HepG2 (cell line): ENCODE results near the gene CIDEA. TPM values are rescaled to one million over a fixed set of nuclear protein-coding genes. Genes with fewer than 3 reads are reported as not detected.
"Not testable (repeated sequence)": the region's sequence is repeated elsewhere in the genome, so short reads cannot be mapped to it uniquely, and the experiment has no call there.

Experiments
- ATAC-seq: fragments of 200-7000 bp; cut with Tn5 transposase; 3 replicates; pipeline ENCODE4 v1.9.1; 2020; ENCODE audit warnings: mild to moderate bottlenecking, moderate library complexity
- BruUV-seq: library from RNA; stranded (reverse); fragments of 400-500 nt; replicated peaks from 2 replicates; lab custom pipeline; 2021; lab: Mats Ljungman, UMichigan
- CTCF ChIA-PET: fragments of 300-600 bp; formaldehyde crosslinking; extraction: SDS; loops from one replicate; lab custom pipeline; 2021; ENCODE audit warnings: low total read pairs, inconsistent platforms, low intra/inter-chr PET ratio; lab: Yijun Ruan, JAX
- POLR2A ChIA-PET: fragments of 350-600 bp; sonication (Branson Sonifier 250); formaldehyde crosslinking; loops from one replicate; lab custom pipeline; 2020; ENCODE audit warnings: antibody characterized with exemption, inconsistent platforms; lab: Yijun Ruan, JAX
- DNase-seq: peaks from one replicate; pipeline ENCODE4 v3.0.0-alpha.2; 2015; ENCODE audit warnings: low spot score
- FAIRE-seq: peaks from 3 replicates; lab custom pipeline; 2011; peaks lifted over from hg19 to GRCh38; lab: Jason Lieb, UNC
- H2AFZ ChIP-seq: one replicate; pipeline ENCODE4 v1.6.1; 2011; ENCODE audit warnings: low read length, inconsistent platforms
- H3K27ac ChIP-seq: fragments of 300-600 bp; 3 replicates; pipeline ENCODE4 v1.8.0; 2011; ENCODE audit warnings: mixed run types, mild to moderate bottlenecking, mixed read lengths, low read length, inconsistent platforms; ENCODE audit not compliant: insufficient read depth; ENCODE audit errors: extremely low read length
- H3K27me3 ChIP-seq, 2 experiments: fragments of 200-600 bp in 1 of 2; 2 replicates in 1 of 2; 3 replicates in 1 of 2; pipeline versions ENCODE4 v1.6.0 to v1.8.0; 2011; ENCODE audit warnings: low read length in 2 of 2, mild to moderate bottlenecking in 2 of 2, moderate library complexity in 2 of 2, inconsistent platforms in 1 of 2; ENCODE audit not compliant: insufficient read depth in 2 of 2, control insufficient read depth in 1 of 2
- H3K36me3 ChIP-seq, 2 experiments: fragments of 200-600 bp in 1 of 2; replicated peaks in 1 of 2; 2 replicates in 1 of 2; 3 replicates in 1 of 2; pipeline versions ENCODE4 v1.5.1 to v1.8.0; 2011; ENCODE audit warnings: low read length in 2 of 2, inconsistent platforms in 1 of 2; ENCODE audit not compliant: insufficient read depth in 2 of 2, control insufficient read depth in 1 of 2
- H3K4me1 ChIP-seq: 2 replicates; pipeline ENCODE4 v1.5.1; 2012; ENCODE audit warnings: low read length, inconsistent platforms; ENCODE audit not compliant: insufficient read depth
- H3K4me2 ChIP-seq: 2 replicates; pipeline ENCODE4 v1.6.0; 2011; ENCODE audit warnings: low read depth, low read length, inconsistent platforms
- H3K4me3 ChIP-seq, 3 experiments: fragments of 200-600 bp in 1 of 3; sonication (generic), shearing (Covaris generic) in 1 of 3; replicated peaks in 1 of 3; 2 replicates each; pipeline ENCODE4 v1.5.1; 2011 to 2016; ENCODE audit warnings: low read length in 3 of 3, inconsistent platforms in 2 of 3, low read depth in 2 of 3, mild to moderate bottlenecking in 2 of 3, control low read depth in 1 of 3, mixed read lengths in 1 of 3; ENCODE audit not compliant: insufficient read depth in 1 of 3
- H3K79me2 ChIP-seq: one replicate; pipeline ENCODE4 v1.6.1; 2011; ENCODE audit warnings: low read length, inconsistent platforms; ENCODE audit not compliant: insufficient read depth
- H3K9ac ChIP-seq: 2 replicates; pipeline ENCODE4 v1.6.0; 2011; ENCODE audit warnings: mild to moderate bottlenecking, low read depth, low read length, inconsistent platforms; ENCODE audit not compliant: insufficient read depth
- H3K9me3 ChIP-seq: 2 replicates; pipeline ENCODE4 v1.5.1; 2012; ENCODE audit warnings: mild to moderate bottlenecking, low read length
- H4K20me1 ChIP-seq: 2 replicates; pipeline ENCODE4 v1.6.0; 2011; ENCODE audit warnings: inconsistent platforms, mild to moderate bottlenecking, low read length, moderate library complexity; ENCODE audit not compliant: insufficient read depth
- ATF7 ChIP-seq, 2 experiments: fragments of 450-650 bp in 1 of 2; sonication (generic) in 1 of 2; formaldehyde crosslinking in 1 of 2; IDR thresholded peaks; 2 replicates each; pipeline versions ENCODE4 v1.4.0 to v1.6.1; 2016 to 2020; ENCODE audit warnings: antibody characterized with exemption in 1 of 2, mild to moderate bottlenecking in 1 of 2, missing genetic modification reagents in 1 of 2
- WGBS: methylation state at CpG from one replicate; pipeline ENCODE4 v1.1.6; 2017; ENCODE audit warnings: low lambda C conversion rate; 5-methylcytosine and 5-hydroxymethylcytosine counted together
- in situ Hi-C: cut with HindIII; loops from 2 replicates; pipeline ENCODE4 v1.10.0; 2017; ENCODE audit warnings: low pct_unique_long_range_greater_than_20kb; ENCODE audit not compliant: extremely low pct_ligation_motif_present
- intact Hi-C: fragments of 100-400 bp; cut with micrococcal nuclease; formaldehyde crosslinking; loops from one replicate; pipeline ENCODE4 v1.10.0; 2022; ENCODE audit not compliant: unreplicated experiment
- polyA plus RNA-seq, 8 experiments: library from polyadenylated mRNA; depleted of rRNA in 3 of 8; stranded (reverse) in 7 of 8; unstranded in 1 of 8; fragments of >200 nt; fragmentation: Illumina TruSeq in 4 of 8; extraction: Trizol in 4 of 8; gene quantifications; 2 replicates each; pipeline versions ENCODE4 v1.2.1 to v1.2.3, GENCODE V29; 2011 to 2016; ENCODE audit warnings: low read depth in 4 of 8, missing spikeins in 1 of 8, mixed read lengths in 1 of 8; ENCODE audit not compliant: insufficient read depth in 1 of 8
- total RNA-seq, 5 experiments: library from RNA; depleted of rRNA; stranded (reverse); fragments of >200 nt; fragmentation: Illumina TruSeq; extraction: Trizol; gene quantifications; 2 replicates each; pipeline ENCODE4 v1.2.3, GENCODE V29; 2016; ENCODE audit warnings: low read depth in 1 of 5

CIDEA gene
- total and polyA plus RNA-seq, 2 of the 13 experiments (the other 11 are each of a cell fraction or from before 2014, with no cell fraction given) = not detected

DNA sequence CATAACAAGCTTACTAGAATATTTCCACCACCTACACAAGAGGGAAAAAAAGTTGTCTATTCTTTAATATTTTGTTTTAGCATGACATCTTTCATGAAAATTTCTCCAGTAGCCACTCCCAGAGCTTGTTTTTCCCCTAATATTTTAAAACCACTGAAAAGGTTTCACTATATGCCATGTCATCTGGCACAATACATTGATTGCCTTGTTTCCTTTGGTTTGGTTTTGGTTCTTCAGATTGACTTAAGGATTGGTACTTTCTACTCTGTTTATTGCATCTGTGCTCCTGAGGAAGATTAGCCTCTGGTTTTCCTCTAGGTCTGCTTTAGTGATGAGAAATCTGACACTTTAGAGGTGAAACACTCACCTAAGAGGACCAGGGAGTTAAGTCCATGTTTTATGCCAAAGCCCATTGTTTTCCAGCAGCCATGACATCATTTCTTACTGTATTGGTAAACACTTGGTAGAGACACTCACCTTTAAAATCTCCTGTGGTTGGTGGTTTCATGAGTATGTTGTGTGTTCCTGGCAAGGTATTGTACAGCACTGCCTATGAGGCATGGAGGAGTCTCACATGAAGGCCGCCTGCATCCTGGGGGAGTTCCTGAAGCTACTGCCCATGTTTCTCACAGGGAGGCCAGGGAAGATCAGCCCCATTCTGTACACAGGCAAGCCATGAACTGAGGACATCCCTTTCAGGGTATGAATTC, 39.7 kb upstream of the CIDEA start:
- H3K4me2 ChIP-seq, in situ Hi-C loops, POLR2A ChIA-PET: not testable (repeated sequence)

GRCh38 chr18:12216471-12216870, 37.7 kb upstream of the CIDEA start:
- H3K4me2 ChIP-seq, H3K4me1 ChIP-seq, in situ Hi-C loops, CTCF ChIA-PET, H2AFZ ChIP-seq, H3K9ac ChIP-seq, FAIRE-seq, BruUV-seq, DNase-seq, H3K27me3 ChIP-seq, H3K79me2 ChIP-seq, POLR2A ChIA-PET, intact Hi-C loops, ATAC-seq, H3K36me3 ChIP-seq, H3K4me3 ChIP-seq, H3K9me3 ChIP-seq, H3K27ac ChIP-seq, H4K20me1 ChIP-seq: not testable (repeated sequence)
- WGBS = 49% methylated on average over 2 of the region's 4 CpGs

More for the DNA sequence above, 39.7 kb upstream of the CIDEA start:
- DNase-seq; H3K4me1 ChIP-seq; CTCF ChIA-PET; H3K9ac ChIP-seq; H3K27me3 ChIP-seq; H4K20me1 ChIP-seq; BruUV-seq; H3K9me3 ChIP-seq; H2AFZ ChIP-seq; ATAC-seq; TF ChIP-seq ATF7 (CRISPR knock-in tag; IDR thresholded peaks at IDR 0.05): not testable (repeated sequence)
- 0% methylated on average over 1 of the region's 1 CpG for WGBS
- TF ChIP-seq ATF7 (IDR thresholded peaks at IDR 0.05) = peak; percentile 44; the same call in 1 of the 2 replicates
- TF ChIP-seq, all 625 proteins: peak for 1; not testable (repeated sequence) for 624
- H3K36me3 ChIP-seq, intact Hi-C loops, H3K79me2 ChIP-seq, H3K4me3 ChIP-seq, FAIRE-seq, H3K27ac ChIP-seq: not testable (repeated sequence)

DNA sequence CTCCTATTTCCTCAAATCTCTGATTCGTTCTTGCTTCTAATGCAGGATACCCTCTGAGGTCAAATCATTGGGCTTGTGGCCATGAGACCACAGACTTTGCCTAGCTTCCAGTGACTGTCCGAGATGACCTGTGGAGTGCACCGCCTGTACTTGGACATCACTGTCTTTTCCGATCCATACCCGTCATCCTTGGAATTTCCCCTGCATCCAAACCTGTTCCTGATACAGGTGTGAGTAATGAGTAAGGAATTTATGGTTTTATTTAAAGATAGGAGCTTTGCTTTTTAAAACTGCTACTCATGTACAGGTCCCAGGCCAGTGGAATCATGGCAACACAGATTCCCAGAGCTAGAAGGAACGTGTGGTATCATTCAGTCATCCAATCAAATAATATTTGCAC, 35.6 kb upstream of the CIDEA start:
- H2AFZ ChIP-seq, POLR2A ChIA-PET, H3K4me2 ChIP-seq, FAIRE-seq, H3K4me1 ChIP-seq, CTCF ChIA-PET, BruUV-seq, H3K36me3 ChIP-seq, H3K9me3 ChIP-seq, H3K9ac ChIP-seq, DNase-seq, H3K27ac ChIP-seq, H3K4me3 ChIP-seq, in situ Hi-C loops, intact Hi-C loops, H3K27me3 ChIP-seq, H3K79me2 ChIP-seq, ATAC-seq, H4K20me1 ChIP-seq: not testable (repeated sequence)
- WGBS = 13% methylated on average over 5 of the region's 6 CpGs

DNA sequence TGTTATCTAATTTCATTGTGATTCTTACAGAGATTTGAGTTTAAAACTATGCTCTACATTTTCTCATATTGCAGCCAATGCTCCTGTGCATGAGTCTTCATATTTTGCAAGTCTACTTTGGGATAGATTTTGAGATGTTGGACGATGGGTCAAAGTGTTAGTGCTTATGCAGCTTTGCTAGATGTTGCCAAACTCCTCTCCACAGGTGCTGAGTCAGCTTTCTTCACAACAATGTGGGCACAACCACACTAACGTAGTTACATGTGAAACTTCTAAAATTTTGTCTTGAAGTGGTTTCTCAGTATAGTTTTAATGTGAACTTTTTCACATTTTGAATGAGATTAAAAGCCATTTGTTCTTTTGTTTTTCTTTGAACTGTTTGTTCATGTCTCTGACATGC, 32.1 kb upstream of the CIDEA start:
- FAIRE-seq, H3K79me2 ChIP-seq, ATAC-seq, DNase-seq, CTCF ChIA-PET, H3K27me3 ChIP-seq, H2AFZ ChIP-seq, H3K9ac ChIP-seq, BruUV-seq, H3K27ac ChIP-seq, in situ Hi-C loops, intact Hi-C loops, H3K9me3 ChIP-seq, H3K36me3 ChIP-seq, H4K20me1 ChIP-seq, H3K4me3 ChIP-seq, H3K4me1 ChIP-seq, H3K4me2 ChIP-seq, POLR2A ChIA-PET: not testable (repeated sequence)
- WGBS = 14% methylated on average over 1 of the region's 2 CpGs
